PC-3 (cell line): ENCODE measurements around the gene TAS1R2. TPM values are rescaled to one million over a fixed set of nuclear protein-coding genes. Genes with fewer than 3 reads are reported as not detected.

Experiments
- ATAC-seq: fragments of 200-7000 bp; cut with Tn5 transposase; 2 replicates; pipeline ENCODE4 v1.9.1; 2020; ENCODE audit warnings: mild to moderate bottlenecking, moderate library complexity
- BruUV-seq: library from RNA; stranded (reverse); fragments of 400-500 nt; replicated peaks from 2 replicates; lab custom pipeline; 2021; lab: Mats Ljungman, UMichigan
- CTCF ChIA-PET: fragments of 300-600 bp; sonication (Branson Sonifier 250); formaldehyde crosslinking; loops from one replicate; lab custom pipeline; 2022; ENCODE audit warnings: antibody characterized with exemption; lab: Charles Lee
- POLR2A ChIA-PET: fragments of 300-600 bp; sonication (Branson Sonifier 250); formaldehyde crosslinking; loops from one replicate; lab custom pipeline; 2022; ENCODE audit warnings: antibody characterized with exemption; ENCODE audit not compliant: unreplicated experiment; lab: Charles Lee
- DNase-seq: peaks from one replicate; pipeline ENCODE4 v3.0.0-alpha.2; 2015
- H2AFZ ChIP-seq: fragments of 300-600 bp; sonication (generic); 2 replicates; pipeline ENCODE4 v1.6.0; 2016; ENCODE audit warnings: antibody characterized with exemption, low read length
- H3F3A ChIP-seq: fragments of 300-600 bp; sonication (generic); one replicate; pipeline ENCODE4 v1.6.0; 2017; ENCODE audit warnings: antibody characterized with exemption, low read length, control low read depth, mild to moderate bottlenecking; ENCODE audit not compliant: unreplicated experiment
- H3K27ac ChIP-seq: fragments of 300-600 bp; sonication (generic); 2 replicates; pipeline ENCODE4 v1.5.1; 2016; ENCODE audit warnings: mild to moderate bottlenecking, low read length
- H3K27me3 ChIP-seq: fragments of 300-600 bp; sonication (generic); 2 replicates; pipeline ENCODE4 v1.6.1; 2016; ENCODE audit warnings: low read length, mixed read lengths
- H3K36me3 ChIP-seq: fragments of 300-600 bp; sonication (generic); 2 replicates; pipeline ENCODE4 v1.6.1; 2016; ENCODE audit warnings: low read depth, mixed run types, low read length, mixed read lengths
- H3K4me1 ChIP-seq: fragments of 300-600 bp; sonication (generic); 2 replicates; pipeline ENCODE4 v1.5.1; 2016; ENCODE audit warnings: low read length; ENCODE audit not compliant: insufficient read depth
- H3K4me2 ChIP-seq: fragments of 300-600 bp; sonication (generic); 2 replicates; pipeline ENCODE4 v1.6.0; 2016; ENCODE audit warnings: low read length
- H3K4me3 ChIP-seq: fragments of 300-600 bp; sonication (generic); 2 replicates; pipeline ENCODE4 v1.5.1; 2016; ENCODE audit warnings: mild to moderate bottlenecking, low read length, mixed read lengths
- H3K79me2 ChIP-seq: fragments of 300-600 bp; sonication (generic); 2 replicates; pipeline ENCODE4 v1.6.1; 2017; ENCODE audit warnings: low read length, mixed read lengths
- H3K9ac ChIP-seq: fragments of 300-600 bp; sonication (generic); 2 replicates; pipeline ENCODE4 v1.6.0; 2016; ENCODE audit warnings: mild to moderate bottlenecking, low read length
- H3K9me2 ChIP-seq: fragments of 300-600 bp; sonication (generic); replicated peaks from 2 replicates; pipeline ENCODE4 v1.6.1; 2016; ENCODE audit warnings: mixed run types, low read length, mixed read lengths
- H3K9me3 ChIP-seq: fragments of 300-600 bp; sonication (generic); 2 replicates; pipeline ENCODE4 v1.6.1; 2016; ENCODE audit warnings: low read length, mixed read lengths
- H4K20me1 ChIP-seq: fragments of 300-600 bp; sonication (generic); 2 replicates; pipeline ENCODE4 v1.6.1; 2016; ENCODE audit warnings: low read length, mixed read lengths
- EZH2 ChIP-seq: fragments of 300-600 bp; sonication (generic); IDR thresholded peaks from one replicate; pipeline ENCODE4 v1.6.1; 2017; ENCODE audit warnings: antibody characterized with exemption, mild to moderate bottlenecking, low read length; ENCODE audit not compliant: unreplicated experiment
- EZH2phosphoT487 ChIP-seq: fragments of 300-600 bp; sonication (generic); IDR thresholded peaks from 2 replicates; pipeline ENCODE4 v1.6.1; 2018; ENCODE audit warnings: mild to moderate bottlenecking, antibody characterized with exemption, low read length, borderline replicate concordance
- intact Hi-C: fragments of 100-400 bp; cut with micrococcal nuclease; formaldehyde crosslinking; loops from 2 replicates; pipeline ENCODE4 v1.9.0; 2023
- total RNA-seq: library from RNA; depleted of rRNA; stranded (reverse); fragments of >200 nt; gene quantifications from 2 replicates; pipeline ENCODE4 v1.2.3, GENCODE V29; 2014
- TF ChIP-seq, protein P1 (sequence below): fragments of 300-600 bp; sonication (generic); conservative IDR thresholded peaks from 2 replicates; pipeline ENCODE4 v1.5.1; 2017; ENCODE audit warnings: antibody characterized with exemption, low read depth, mild to moderate bottlenecking, low read length

The TAS1R2 gene
- total RNA-seq, 1 experiment from 2014 or later: not detected

DNA sequence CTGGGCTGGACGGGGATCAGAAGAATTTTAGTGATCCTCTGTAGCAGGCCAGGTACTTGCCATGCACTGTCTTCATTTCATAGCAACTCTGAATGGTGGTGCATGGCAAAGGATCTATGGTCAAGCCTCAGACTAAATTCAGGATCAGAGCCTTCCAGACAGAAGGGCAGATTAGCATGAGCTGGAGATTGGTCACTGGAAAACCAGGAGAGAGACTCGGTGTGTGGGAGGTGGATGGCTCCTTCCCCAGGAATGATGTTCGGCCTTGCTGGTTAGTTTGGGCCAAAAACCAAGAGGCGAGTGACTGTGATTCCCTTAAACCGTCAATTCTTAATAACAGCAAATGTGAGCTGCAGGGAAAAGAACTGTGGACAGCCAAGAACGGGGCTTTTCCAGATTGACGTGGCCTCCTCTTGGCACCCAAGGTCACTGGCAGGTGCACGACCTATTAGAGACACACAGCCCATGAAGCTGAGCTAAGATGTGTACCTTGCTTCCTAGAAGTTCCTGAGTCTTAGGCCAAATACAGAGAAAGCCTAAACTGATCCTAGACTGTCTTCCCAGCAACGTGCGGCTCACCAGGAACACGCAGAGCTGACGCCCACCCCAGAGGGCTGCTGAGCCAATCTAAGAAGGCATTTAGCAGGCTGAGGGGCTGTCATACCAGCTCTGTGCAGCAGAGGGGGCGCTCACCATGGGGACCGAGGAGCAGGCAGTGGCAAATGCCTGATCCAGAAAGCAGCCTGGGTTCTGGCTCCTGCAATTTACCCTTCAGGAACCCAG is 24.4 kb upstream of the TAS1R2 start:
- TF ChIP-seq EZH2: no peak
- TF ChIP-seq, protein P1, sequence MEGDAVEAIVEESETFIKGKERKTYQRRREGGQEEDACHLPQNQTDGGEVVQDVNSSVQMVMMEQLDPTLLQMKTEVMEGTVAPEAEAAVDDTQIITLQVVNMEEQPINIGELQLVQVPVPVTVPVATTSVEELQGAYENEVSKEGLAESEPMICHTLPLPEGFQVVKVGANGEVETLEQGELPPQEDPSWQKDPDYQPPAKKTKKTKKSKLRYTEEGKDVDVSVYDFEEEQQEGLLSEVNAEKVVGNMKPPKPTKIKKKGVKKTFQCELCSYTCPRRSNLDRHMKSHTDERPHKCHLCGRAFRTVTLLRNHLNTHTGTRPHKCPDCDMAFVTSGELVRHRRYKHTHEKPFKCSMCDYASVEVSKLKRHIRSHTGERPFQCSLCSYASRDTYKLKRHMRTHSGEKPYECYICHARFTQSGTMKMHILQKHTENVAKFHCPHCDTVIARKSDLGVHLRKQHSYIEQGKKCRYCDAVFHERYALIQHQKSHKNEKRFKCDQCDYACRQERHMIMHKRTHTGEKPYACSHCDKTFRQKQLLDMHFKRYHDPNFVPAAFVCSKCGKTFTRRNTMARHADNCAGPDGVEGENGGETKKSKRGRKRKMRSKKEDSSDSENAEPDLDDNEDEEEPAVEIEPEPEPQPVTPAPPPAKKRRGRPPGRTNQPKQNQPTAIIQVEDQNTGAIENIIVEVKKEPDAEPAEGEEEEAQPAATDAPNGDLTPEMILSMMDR: peak; percentile 91
- no peak for TF ChIP-seq EZH2phosphoT487
- Histone ChIP-seq H3K27ac (no peak overlapping the region), H3K9me3 (no peaks in the 10 kb centered on the region), H3K9me2 (no peaks in the 10 kb centered on the region), H4K20me1 (no peaks in the 10 kb centered on the region), H2AFZ (no peak overlapping the region), H3K79me2 (no peaks in the 10 kb centered on the region), H3K36me3 (no peaks in the 10 kb centered on the region), H3K9ac (no peak overlapping the region), H3K4me1 (no peaks in the 10 kb centered on the region), H3F3A (no peaks in the 10 kb centered on the region), H3K4me3 (no peak overlapping the region), H3K4me2 (no peak overlapping the region), H3K27me3 (no peaks in the 10 kb centered on the region)
- POLR2A ChIA-PET: interaction anchor here (0.5 kb wide), 1 partner anchor 368 kb away, joined by 3 read pairs; the partner anchor contains the start of genes EMC1 and MRTO4
- DNase-seq (peak; percentile 81), ATAC-seq (peak; percentile 92)
- intact Hi-C loops: loop anchor here (1.0 kb wide), 1 partner anchor 212 kb away; no protein-coding TSS in a partner anchor
- CTCF ChIA-PET: interaction anchor here (0.5 to 0.9 kb wide), 6 partner anchors 11 to 497 kb away, joined by 3 to 5 read pairs (median 3); no protein-coding TSS in a partner anchor
- BruUV-seq: no TSS peak

DNA sequence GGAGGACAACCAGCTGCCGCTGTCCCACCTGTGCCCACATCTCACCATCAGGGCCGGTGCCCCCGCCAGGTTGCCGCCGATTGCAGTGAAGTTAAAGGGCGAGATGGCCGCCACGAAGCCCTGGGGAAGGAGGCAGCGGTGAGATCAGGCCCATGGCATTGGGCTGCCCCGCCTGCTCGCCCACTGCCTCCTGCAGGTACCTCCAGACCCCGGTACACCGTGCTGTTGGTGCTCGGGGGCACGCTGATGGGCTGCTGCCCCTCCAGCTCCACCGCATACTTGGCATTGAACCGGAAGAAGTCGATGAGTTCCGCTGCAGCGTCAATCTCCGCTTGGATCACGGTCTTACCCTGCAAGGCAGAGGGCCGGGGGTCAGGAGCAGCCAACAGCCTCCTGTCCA is 23.6 kb upstream of the TAS1R2 start:
- intact Hi-C loops: no loop called here

More for the DNA sequence above, 23.6 kb upstream of the TAS1R2 start:
- ChIA-PET POLR2A (no interaction called here), CTCF (no interaction called here)
- no peaks in the 10 kb centered on the region for H3K9me3 ChIP-seq
- H3K27ac ChIP-seq: no peak overlapping the region
- H3K36me3 ChIP-seq: no peaks in the 10 kb centered on the region
- TF ChIP-seq EZH2: no peak
- TF ChIP-seq, protein P1: no peak
- TF ChIP-seq EZH2phosphoT487: no peak
- H3K9me2 ChIP-seq: no peaks in the 10 kb centered on the region
- no peak overlapping the region for H2AFZ ChIP-seq
- no peaks in the 10 kb centered on the region for H3F3A ChIP-seq
- DNase-seq: no peak
- H3K4me3 ChIP-seq: no peak overlapping the region
- H3K27me3 ChIP-seq: no peaks in the 10 kb centered on the region
- H3K79me2 ChIP-seq: no peaks in the 10 kb centered on the region
- no peaks in the 10 kb centered on the region for H4K20me1 ChIP-seq
- no peak for ATAC-seq
- H3K4me1 ChIP-seq: no peaks in the 10 kb centered on the region
- H3K9ac ChIP-seq: no peak overlapping the region
- H3K4me2 ChIP-seq: no peak overlapping the region
- no TSS peak for BruUV-seq
